PC-9 (cell line): ENCODE results near the gene SMARCA2. TPM values are rescaled to one million over a fixed set of nuclear protein-coding genes. Genes with fewer than 3 reads are reported as not detected.
A peak's percentile ranks its signal among the peaks of the same experiment; 100 is the strongest.

Experiments
- BruUV-seq: library from RNA; stranded (reverse); fragments of 400-500 nt; replicated peaks from 2 replicates; lab custom pipeline; 2021; lab: Mats Ljungman, UMichigan
- CTCF ChIA-PET: fragments of 300-600 bp; sonication (Branson Sonifier 250); formaldehyde crosslinking; loops from one replicate; lab custom pipeline; 2022; ENCODE audit warnings: antibody characterized with exemption; lab: Charles Lee
- POLR2A ChIA-PET: fragments of 300-600 bp; sonication (Branson Sonifier 250); formaldehyde crosslinking; loops from one replicate; lab custom pipeline; 2022; ENCODE audit warnings: antibody characterized with exemption; ENCODE audit not compliant: unreplicated experiment; lab: Charles Lee
- DNase-seq, 2 experiments: peaks; one replicate each; pipeline versions ENCODE4 v3.0.0 to v3.0.0-alpha.2; 2015 to 2022; ENCODE audit warnings: mixed read lengths in 1 of 2
- H2AFZ ChIP-seq: fragments of 200-600 bp; sonication (generic); 2 replicates; pipeline ENCODE4 v1.8.1; 2017; ENCODE audit warnings: antibody characterized with exemption
- H3F3A ChIP-seq: fragments of 200-600 bp; sonication (generic); 2 replicates; pipeline ENCODE4 v1.8.1; 2017; ENCODE audit warnings: antibody characterized with exemption, mild to moderate bottlenecking, low read depth; ENCODE audit not compliant: insufficient read depth
- H3K27ac ChIP-seq: fragments of 200-600 bp; sonication (generic); 2 replicates; pipeline ENCODE4 v1.6.1; 2016; ENCODE audit warnings: mixed run types
- H3K27me3 ChIP-seq: fragments of 200-600 bp; sonication (generic); 2 replicates; pipeline ENCODE4 v1.6.1; 2016; ENCODE audit warnings: low read depth, mixed run types; ENCODE audit not compliant: insufficient read depth
- H3K36me3 ChIP-seq: fragments of 200-600 bp; sonication (generic); 2 replicates; pipeline ENCODE4 v1.6.1; 2016; ENCODE audit warnings: low read depth, mixed run types
- H3K4me1 ChIP-seq: fragments of 200-600 bp; sonication (generic); replicated peaks from 2 replicates; pipeline ENCODE4 v1.6.1; 2016; ENCODE audit warnings: mixed run types; ENCODE audit not compliant: insufficient read depth
- H3K4me2 ChIP-seq: fragments of 200-600 bp; sonication (generic); 2 replicates; pipeline ENCODE4 v1.6.1; 2017; ENCODE audit warnings: mixed run types
- H3K4me3 ChIP-seq: fragments of 200-600 bp; sonication (generic); 2 replicates; pipeline ENCODE4 v1.6.1; 2016; ENCODE audit warnings: mixed run types
- H3K79me2 ChIP-seq: fragments of 200-600 bp; sonication (generic); 2 replicates; pipeline ENCODE4 v1.6.1; 2017; ENCODE audit warnings: low read depth, mixed run types
- H3K9me2 ChIP-seq: fragments of 200-600 bp; sonication (generic); 2 replicates; pipeline ENCODE4 v1.8.1; 2017; ENCODE audit warnings: mild to moderate bottlenecking; ENCODE audit not compliant: insufficient read depth
- H3K9me3 ChIP-seq: fragments of 200-600 bp; sonication (generic); 2 replicates; pipeline ENCODE4 v1.8.1; 2016; ENCODE audit warnings: low read depth; ENCODE audit not compliant: insufficient read depth
- H4K20me1 ChIP-seq: fragments of 200-600 bp; sonication (generic); 2 replicates; pipeline ENCODE4 v1.8.1; 2017; ENCODE audit not compliant: insufficient read depth
- CTCF ChIP-seq: fragments of 200-600 bp; sonication (generic); conservative IDR thresholded peaks from 2 replicates; pipeline ENCODE4 v1.6.1; 2017; ENCODE audit warnings: mixed run types, antibody characterized with exemption, mild to moderate bottlenecking, moderate library complexity
- EZH2 ChIP-seq: fragments of 200-600 bp; sonication (generic); IDR thresholded peaks from 2 replicates; pipeline ENCODE4 v1.8.0; 2017; ENCODE audit warnings: antibody characterized with exemption, low read depth
- intact Hi-C: fragments of 100-400 bp; cut with micrococcal nuclease; formaldehyde crosslinking; loops from one replicate; pipeline ENCODE4 v1.10.0; 2022; ENCODE audit not compliant: unreplicated experiment
- total RNA-seq: library from RNA; stranded (reverse); gene quantifications from 2 replicates; pipeline ENCODE4 v1.2.3, GENCODE V29; 2021

Gene SMARCA2
- total RNA-seq, 1 experiment from 2014 or later: 29.3 TPM

DNA sequence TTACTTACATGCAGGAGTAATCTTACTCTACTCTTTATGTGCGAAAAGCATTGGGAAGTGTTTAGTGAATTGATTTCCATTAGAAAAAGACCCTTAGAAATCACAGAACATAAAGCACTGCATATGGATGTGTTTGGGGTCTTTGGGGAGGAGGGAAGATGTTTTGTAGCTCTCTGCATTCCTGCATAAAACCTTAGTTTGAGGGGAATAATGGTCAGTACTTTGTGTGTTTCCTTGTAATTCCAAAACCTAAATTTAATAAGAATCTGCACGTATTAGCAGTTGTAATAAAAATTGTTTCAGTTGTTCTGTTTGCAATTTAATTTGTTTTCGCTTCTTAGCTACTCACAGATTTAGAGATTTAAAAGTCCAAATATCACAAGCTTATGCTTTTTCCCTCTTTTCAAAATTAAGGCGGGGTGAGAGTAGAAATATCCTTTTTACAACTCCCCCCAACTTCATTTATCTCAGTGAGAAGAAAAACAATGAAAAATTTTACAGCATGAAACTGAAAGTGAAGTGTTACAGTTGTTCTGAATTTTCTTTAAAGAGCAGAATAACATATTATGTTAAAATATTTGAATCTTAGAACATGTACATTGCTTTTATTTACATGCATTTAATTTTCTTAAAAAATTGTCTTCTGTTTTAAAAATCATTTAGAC is 143.8 kb downstream of the SMARCA2 start:
- Histone ChIP-seq H3K27me3 (no peaks in the 10 kb centered on the region), H3F3A (no peaks in the 10 kb centered on the region), H3K79me2 (no peaks in the 10 kb centered on the region), H3K27ac (no peak overlapping the region), H3K9me2 (no peaks in the 10 kb centered on the region), H3K36me3 (no peaks in the 10 kb centered on the region), H3K4me3 (peak overlapping the region; percentile 65), H3K4me2 (peak overlapping the region; percentile 86), H4K20me1 (no peaks in the 10 kb centered on the region), H3K4me1 (peaks cover 7% of the 10 kb centered on the region; the same call in 1 of the 2 replicates), H2AFZ (peak overlapping the region; percentile 84; the same call in 1 of the 2 replicates), H3K9me3 (no peaks in the 10 kb centered on the region)
- no peak for DNase-seq
- TSS peak; percentile 75 for BruUV-seq
- TF ChIP-seq EZH2 (no peak), CTCF (no peak)
- ChIA-PET POLR2A (no interaction called here), CTCF (interaction anchor here (0.6 kb wide), 1 partner anchor 59 kb away, joined by 3 read pairs; no protein-coding TSS in a partner anchor)
- intact Hi-C loops: loop anchor here (1.0 to 5.0 kb wide), 3 partner anchors 68 to 123 kb away; no protein-coding TSS in a partner anchor

DNA sequence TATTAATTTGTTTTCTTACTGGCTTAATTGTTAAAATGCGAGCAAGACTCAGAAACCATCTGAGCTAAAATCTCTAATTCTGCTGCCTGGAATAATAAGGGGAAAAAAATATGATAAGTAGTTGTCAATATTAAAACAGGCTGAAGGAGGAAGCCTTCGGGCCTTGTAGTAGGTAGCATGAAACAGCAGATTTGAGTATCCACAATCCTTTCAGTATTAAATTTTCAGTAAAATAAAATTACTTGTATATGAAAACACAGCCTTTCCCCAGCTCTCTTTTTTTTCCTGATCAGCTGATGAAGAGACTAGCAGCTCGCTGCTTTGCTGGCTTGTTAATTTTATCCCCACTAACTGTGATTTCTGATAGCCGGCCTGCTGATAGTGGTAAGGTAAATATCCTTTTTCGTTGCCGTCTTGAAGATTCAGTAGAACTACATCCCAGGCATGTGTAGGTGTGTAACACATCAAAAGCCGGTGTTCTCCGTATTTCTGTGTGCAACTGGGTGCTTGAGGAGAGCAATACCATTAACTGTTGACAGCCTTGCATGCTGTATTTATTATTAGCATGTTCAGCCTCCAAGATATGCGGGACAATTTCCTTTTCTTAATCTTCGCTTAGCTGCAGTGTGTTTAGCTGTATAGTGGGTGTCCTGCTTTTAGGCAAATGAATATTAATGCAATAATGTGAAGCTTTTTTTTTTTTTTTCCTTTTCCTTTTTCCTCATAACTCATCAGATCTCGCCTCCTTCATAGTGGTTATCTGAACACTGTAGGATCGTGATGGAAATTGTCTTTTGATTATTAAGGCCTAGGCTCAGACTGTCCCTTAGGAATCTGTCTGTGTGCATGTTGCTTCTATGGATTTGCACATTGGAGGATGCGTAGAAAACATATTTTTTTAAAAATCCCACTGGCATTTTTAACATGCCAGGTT is 144.6 kb downstream of the SMARCA2 start:
- CTCF ChIA-PET: interaction anchor here (0.6 to 0.7 kb wide), 2 partner anchors 60 to 73 kb away, joined by 3 to 4 read pairs; no protein-coding TSS in a partner anchor

More for the DNA sequence above, 144.6 kb downstream of the SMARCA2 start:
- POLR2A ChIA-PET: interaction anchor here (0.5 kb wide), 1 partner anchor 30 kb away, joined by 4 read pairs; no protein-coding TSS in a partner anchor
- intact Hi-C loops: loop anchor here (5.0 kb wide), 2 partner anchors 68 to 123 kb away; no protein-coding TSS in a partner anchor
- H3K79me2 ChIP-seq: no peaks in the 10 kb centered on the region
- peak in 1 of 2 experiments; percentile 2 for DNase-seq
- no peaks in the 10 kb centered on the region for H3K27me3 ChIP-seq
- BruUV-seq: no TSS peak
- H3K27ac ChIP-seq: peak overlapping the region; percentile 37; the same call in 1 of the 2 replicates
- no peak overlapping the region for H3K4me3 ChIP-seq
- H3F3A ChIP-seq: no peaks in the 10 kb centered on the region
- H3K4me2 ChIP-seq: peak overlapping the region; percentile 86
- no peaks in the 10 kb centered on the region for H3K9me2 ChIP-seq
- 0 out of 2 replicates have a peak overlapping the region, but pooled peaks have one; percentile 55 for H2AFZ ChIP-seq
- TF ChIP-seq EZH2: no peak
- no peak for TF ChIP-seq CTCF
- H4K20me1 ChIP-seq: no peaks in the 10 kb centered on the region
- H3K36me3 ChIP-seq: no peaks in the 10 kb centered on the region
- H3K4me1 ChIP-seq: peaks cover 7% of the 10 kb centered on the region; the same call in 1 of the 2 replicates
- no peaks in the 10 kb centered on the region for H3K9me3 ChIP-seq
